DMS153 treated with DMSO at 0.1 percent for 48 hours (cell line): ENCODE results near the gene IQGAP3.
"Not testable (repeated sequence)": the region's sequence is repeated elsewhere in the genome, so short reads cannot be mapped to it uniquely, and the experiment has no call there.

Experiments
- DNase-seq: peaks from one replicate; lab custom pipeline; 2025; ENCODE audit not compliant: unreplicated experiment; lab: John Stamatoyannopoulos, UW

The IQGAP3 gene

DNA sequence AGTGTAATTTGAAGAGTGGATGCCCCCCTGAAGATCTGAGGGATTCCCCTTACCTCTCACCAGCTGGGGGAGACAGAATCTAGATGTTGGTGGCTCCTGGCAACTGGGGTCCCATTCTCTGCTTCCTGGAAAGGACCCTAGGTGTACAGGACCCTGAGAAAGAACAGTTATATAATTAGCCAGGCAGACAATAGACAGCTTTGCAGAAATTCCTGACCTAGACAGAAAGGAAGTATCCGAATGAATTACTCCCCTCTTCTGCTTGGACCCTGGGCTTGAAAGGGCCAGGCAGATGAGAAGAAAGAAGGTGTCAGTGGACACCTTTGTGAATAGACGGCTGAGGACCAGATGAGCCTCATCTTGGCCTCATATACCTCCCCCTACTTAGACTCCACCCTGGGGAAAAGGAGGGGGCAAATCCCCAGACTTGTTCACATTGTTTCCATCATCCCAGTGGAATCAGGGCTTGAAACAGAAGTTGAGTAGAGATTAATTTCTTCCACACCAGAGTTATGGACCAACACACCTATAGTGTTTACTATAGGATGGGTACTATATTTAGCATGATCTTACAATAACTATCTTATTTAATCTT lies 1.8 kb upstream of the IQGAP3 start:
- DNase-seq, result no peak

DNA sequence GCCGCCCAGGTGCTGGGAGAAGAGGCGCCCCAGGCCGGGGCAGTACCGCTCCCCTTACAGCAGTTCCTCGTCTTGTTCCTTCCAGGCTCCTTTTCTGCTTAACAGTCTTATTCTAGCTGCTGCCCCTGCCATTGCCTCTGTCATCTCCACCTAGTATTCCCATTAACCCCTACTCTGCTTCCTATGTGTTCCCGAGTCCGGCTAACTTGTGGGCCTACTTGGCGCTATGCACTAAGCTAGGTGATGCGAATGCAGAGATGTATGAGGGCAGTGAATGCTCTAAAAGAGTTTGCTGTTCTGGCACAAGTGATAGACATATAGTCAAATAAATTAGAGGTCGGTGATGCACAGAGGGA lies 276 bp upstream of the IQGAP3 start:
- no peak for DNase-seq

DNA sequence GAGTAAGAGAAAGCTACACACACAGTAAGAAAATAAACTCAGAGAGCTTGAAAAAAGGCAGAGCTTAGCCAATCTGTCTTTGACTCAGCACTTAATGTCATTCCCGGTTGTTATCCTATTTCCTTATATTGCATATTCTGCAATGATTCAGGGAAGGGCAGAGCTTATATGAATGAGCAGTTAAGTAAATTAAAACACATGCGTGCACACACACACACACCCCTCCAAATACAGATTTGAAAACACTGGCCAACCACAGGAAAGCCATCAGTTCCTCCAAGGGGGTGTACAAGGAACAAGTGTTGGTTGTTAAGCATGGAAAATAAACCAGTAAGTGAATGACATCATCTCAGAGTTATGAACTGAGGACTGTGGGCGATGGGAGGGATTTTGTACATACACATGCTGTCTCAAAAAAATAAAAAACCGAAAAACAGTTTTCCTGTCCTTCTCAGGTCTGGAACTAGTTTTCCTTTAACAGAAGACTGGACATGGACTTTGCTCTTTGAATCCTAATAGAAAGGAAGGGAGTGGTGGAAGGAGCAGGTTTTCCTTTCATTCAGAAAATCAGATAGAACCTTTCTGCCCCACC lies 1.0 kb downstream of the IQGAP3 start:
- DNase-seq, result no peak

DNA sequence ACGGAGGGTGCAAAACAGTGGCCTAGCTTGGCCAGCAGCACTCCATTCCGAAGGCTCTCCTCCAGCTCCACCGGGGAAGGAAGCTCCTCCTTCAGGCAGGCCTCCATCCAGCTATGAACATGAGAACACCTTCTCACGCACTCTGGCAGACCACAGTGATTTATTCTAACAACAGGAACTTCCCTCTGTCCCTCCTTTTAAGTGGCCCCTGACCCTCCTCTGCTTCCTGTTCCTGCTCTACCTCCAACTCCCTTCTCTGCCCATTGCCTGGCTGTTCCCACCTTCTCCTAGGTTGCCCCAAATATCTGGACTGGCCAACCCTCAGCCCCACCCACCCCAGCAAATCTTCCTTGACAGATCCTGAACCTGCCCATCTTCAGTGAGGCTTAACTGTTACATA lies 5.9 kb downstream of the IQGAP3 start:
- DNase-seq, result no peak

DNA sequence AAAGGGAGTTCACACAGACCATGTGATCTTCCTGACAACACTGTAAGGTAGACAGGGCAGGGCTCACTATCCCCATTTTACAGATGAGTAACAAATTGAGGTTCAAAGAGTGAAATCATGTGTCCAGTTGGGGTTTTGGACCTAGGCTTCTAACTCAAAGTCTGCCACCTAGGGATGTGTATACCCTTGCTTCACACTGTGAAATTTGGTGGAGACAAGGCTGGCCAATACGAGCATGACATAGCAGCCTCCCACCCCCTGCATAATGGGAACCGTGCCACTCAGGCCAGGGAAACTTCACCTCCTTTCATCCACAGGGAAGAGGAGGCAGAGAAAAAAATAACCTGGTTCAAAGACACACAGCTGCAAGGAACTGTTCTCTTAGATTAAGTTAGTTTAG lies 6.8 kb downstream of the IQGAP3 start:
- no peak for DNase-seq

DNA sequence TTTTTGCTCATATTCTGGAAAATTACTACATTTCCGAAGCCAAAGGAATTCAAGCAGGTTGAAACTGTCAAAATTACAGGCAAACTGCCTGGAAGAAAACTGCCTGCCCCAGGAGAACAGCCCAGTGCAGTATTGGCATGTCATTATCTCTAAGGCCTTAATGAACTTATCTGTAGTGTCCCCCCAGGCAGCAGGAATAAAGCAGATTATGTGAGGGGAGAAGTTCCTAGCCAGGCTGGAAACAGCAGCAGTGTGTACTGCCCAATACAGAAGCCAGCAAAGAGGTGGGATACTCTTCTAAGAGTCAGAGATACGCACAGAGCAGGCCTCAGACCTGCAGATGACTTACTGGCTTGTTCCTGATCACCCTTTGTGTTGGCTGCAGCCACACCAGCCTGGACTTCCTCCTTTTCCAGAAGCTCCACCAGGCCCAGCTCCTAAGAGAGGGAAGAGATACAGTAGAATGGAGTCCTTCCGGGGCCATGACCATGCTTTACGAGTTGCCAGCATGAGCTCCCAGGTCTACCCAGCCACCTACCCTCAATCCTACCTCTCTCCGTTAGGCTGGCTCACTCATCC lies 11.7 kb downstream of the IQGAP3 start:
- DNase-seq, result no peak

DNA sequence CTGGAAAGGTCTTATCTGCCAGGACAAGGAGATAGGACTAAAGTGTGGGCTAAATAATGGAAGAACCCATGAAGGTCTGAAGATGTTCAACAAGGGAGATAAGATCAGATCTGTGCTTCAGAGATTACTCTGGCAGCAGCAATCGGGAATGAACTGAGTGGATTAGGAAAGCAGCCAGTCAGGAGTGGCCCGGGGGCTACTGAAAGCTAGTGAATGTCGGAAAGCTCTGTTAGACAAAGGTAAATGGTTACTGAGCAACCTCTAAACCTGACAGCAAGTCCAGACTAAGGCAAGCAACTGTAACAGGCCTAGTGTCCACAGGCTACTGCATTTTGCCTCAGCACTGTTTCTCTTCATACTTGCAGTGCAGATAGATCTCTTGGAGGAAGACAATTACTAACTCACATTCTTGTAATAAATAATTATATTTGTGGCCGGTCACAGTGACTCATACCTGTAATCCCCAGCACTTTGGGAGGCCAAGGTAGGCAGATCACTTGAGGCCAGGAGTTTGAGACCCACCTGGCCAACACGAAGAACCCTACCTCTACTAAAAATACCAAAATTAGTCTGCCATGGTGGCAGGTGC lies 12.5 kb downstream of the IQGAP3 start:
- DNase-seq, result no peak

DNA sequence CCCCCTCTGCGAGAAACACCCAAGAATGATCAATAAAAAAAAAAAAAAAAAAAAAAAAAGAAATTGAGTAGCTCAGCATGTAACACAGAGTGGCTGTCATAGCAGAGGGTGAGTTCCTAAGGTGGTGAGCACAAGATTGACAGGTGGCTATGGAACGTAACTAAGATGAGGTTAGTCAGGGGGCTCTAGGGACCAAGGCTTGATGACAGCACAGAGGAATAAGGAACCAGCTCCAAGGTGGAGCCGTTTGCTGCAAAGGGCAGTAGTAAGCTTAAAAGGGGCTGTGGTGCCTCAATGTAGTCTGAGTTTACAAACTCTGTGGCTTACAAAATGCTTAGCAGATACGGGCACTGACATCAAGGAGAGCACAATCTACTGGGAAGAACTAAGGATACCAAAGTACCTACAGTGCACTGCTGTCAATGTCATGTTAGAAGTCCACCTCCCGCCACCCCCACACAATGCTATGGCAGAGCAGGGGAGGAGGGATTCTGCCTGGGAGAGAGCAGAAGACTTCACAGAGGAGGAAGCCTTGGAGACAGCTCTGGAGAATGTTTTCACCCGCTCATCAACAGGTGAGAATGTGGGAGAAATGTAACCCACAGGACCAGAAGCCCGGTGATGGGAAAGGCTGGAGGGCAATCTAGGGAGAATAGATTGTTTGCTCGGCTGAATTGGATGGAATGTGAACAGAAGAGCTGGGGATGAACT lies 13.1 kb downstream of the IQGAP3 start:
- no peak for DNase-seq

DNA sequence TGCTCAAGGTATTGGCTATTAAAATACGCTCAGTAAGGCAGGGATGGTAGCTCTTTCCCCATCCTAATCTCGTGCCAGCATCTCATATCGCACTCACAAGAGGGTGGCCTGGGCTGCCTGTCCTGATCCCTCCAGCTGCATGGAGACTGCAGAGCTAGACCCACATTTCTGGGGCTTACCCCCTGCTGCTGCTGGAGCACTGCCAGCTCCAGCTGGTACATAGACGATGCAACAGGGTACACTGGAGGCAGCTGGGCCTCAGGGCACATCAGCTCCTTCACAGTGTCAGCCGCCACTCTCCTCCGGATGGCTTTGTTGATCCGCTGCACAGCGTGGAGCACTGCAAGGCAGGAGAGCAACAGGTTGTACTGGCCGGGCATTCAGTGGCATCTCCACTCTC lies 16.0 kb downstream of the IQGAP3 start:
- DNase-seq, result no peak

DNA sequence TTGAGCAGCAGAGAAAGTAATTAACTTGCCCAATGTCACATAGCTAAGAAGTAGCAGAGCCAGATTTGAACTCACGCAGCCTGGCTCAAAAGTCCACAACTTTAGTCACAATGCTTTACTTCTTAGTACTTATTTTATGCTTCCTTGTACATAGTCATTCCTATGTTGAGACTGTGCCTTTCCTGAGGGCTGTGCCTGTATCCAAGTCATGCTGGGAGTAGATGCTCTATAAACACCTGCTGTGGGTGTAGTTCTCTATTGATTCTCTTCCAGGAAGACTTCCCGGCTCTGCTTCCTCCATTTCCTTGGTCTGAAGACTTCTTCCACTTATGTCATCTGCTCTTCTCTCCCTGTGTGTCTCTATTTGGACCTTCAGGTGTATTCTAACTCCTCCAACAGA lies 16.6 kb downstream of the IQGAP3 start:
- no peak for DNase-seq

DNA sequence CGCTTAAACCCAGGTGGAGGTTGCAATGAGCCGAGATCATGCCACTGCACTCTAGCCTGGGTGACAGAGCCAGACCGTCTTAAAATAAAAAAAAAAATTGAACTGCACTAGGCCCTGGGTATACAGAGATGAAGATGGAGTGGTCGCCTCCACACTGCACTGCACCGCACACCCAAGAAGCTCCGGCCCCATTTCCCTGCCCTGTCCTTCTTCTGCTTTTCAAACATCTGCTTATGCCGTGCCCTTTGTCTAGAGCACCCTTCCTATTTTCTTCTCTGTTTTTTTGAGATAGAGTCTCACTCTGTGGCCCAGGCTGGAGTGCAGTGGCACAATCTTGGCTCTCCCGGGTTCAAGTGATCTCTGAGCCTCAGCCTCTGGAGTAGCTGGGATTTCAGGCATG lies 17.4 kb downstream of the IQGAP3 start:
- DNase-seq, result no peak

DNA sequence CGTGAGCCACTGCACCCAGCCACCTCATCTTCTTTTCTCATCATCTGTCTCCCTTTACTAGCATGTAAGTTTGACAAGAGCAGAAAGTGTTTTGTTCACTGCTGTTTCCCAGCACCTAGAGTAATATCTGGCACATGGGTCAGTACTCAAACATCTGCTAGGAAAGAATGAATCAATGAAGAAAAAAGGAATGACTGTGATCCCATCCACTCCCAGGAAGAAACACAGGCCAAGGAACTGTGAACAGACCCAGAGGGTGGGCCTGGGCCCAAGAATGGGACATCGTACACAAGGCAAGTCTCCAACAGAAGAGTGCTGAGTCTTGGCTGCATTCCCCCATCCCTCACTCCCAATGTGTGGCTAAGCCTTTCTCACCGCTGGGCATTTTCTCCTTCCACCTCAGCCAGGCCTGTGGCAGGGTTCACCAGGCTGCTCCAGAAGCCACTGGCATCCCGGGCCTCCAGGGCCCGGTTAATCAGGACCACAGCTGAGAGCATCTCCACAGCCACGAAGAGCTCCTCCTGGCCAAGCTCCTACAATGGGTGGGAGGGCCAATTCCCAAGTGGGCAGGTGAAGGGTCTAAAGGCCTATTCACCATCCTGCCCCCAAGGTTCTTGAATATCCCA lies 18.4 kb downstream of the IQGAP3 start:
- DNase-seq, result no peak

DNA sequence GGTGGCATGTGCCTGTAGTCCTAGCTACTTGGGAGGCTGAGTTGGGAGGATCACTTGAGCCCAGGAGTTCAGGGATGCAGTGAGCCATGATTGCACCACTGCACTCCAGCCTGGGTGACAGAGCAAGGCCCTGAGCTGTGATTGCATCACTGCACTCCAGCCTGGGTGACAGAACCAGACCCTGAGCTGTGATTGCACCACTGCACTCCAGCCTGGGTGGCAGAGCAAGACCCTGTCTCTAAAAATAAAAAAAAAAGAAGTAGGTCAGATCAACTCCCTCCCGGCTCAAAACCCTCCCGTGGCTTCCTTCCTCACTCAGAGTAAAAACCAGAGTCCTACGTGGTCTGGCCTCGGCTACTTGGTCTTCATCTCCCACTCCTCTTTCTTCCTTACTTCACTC lies 19.4 kb downstream of the IQGAP3 start:
- DNase-seq, result not testable (repeated sequence)

DNA sequence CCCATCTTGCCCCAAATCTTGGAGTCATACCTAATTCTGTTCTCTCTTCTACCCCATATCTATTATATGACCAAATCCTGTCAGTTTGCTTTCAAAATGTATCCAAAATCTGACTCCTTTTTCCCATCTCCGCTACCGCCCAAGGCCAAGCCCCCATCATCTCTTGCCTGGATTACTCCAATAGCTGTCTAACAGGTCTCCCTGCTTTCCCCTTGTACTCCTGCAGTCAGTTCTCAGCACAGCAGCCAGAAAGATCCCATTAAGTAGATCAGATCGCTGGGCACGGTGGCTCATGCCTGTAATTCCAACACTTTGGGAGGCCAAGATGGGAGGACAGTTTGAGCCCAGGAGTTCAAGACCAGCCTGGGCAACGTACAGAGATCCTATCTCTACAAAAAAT lies 19.8 kb downstream of the IQGAP3 start:
- no peak for DNase-seq

DNA sequence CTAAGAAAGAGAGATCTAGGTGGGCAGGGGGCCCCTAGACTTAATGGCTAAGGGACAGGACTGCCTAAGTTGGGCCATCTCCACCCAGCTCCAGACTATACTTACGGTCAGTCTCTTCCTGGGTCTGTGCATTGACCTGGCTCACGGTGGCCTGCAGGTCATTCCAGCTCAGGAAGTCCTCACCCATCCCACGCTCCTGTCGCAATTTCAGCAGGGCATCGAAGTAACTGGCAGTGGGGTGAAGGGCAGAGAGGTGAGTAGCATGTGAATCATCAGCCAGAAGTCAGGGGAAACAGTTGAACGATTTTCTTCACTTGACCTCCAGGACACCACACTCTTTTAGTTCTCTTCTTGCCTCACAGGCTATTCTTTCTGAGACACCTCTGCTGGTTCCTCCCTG lies 20.5 kb downstream of the IQGAP3 start:
- DNase-seq, result no peak

DNA sequence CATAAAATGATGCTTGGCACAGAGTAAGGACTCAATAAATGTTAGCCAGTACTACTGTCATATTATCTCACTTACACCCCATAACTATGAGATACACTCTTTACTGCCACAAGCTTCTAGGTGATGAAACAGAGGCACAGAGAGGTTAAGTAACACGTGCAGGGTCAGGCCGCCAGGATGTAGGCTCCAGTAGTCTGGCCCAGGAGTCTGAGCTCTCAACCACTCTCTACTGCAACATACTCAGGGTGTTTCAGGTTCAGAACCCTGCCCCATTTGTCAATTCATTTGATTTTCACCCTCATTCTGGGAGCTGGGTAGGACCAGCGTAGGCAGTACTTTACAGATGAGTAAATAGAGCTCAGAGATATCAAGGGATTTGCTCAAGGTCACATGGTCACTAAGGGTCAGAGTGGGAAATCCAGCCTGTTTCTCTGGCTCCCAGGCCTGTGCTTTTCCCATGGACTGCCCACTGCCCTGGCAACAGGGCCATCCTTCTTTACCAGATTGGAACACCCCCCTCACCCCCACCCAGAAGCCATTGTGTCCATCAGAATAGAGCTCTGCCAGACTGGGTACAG lies 21.2 kb downstream of the IQGAP3 start:
- no peak for DNase-seq

DNA sequence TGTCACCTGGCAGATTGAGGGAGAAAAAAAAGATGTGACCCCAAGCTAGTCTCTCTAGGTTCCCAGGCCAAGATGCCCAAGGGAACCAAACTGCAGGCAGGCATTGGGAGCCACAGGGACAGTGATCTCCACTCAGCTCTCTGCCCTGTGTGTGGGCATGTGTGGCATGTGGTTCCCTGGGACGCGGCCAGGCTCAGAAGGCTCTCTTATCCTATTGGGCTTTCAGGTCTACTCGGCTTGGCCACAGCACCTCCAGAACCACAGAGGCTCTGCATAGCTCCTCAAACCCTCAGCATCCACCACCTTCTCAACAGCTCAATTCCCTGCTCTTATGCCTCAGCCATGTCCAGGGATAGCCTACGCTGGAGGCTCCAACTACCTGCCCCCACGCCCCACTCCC lies 22.0 kb downstream of the IQGAP3 start:
- no peak for DNase-seq

DNA sequence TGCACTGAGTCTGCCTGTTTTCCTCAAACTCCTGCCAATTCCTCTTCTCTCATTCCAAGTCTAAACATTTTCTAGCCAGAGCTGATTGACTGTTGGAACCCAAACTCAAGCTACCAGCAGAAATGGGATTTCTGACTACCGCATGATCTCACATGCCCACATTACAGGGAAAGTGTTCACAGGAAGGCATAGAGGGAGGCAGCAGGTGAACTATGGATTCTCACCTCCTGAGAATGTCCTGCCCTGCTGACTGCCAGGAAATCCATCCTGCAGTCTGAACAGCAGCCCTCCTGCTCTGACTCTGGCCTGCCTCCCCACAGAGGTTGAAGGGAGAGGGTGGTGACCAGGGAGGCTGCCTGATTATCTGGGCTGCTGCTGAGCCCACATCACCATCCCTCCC lies 22.5 kb downstream of the IQGAP3 start:
- DNase-seq, result no peak

DNA sequence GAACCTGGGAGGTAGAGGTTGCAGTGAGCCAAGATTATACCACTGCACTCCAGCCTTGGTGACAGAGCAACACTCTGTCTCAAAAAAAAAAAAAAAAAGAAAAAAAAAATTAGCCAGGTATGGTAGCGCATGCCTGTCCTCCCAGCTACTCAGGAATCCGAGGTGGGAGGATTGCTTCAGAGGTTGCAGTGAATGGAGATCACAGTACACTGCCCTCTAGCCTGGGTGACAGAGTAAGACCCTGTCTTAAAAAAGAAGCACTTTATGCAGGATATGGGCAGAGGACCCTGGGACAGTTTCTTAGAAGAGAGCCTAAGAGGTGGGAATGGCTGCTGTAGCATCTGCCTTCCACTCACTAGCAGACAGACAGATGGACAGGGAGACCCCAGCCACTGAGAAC lies 23.0 kb downstream of the IQGAP3 start:
- no peak for DNase-seq

DNA sequence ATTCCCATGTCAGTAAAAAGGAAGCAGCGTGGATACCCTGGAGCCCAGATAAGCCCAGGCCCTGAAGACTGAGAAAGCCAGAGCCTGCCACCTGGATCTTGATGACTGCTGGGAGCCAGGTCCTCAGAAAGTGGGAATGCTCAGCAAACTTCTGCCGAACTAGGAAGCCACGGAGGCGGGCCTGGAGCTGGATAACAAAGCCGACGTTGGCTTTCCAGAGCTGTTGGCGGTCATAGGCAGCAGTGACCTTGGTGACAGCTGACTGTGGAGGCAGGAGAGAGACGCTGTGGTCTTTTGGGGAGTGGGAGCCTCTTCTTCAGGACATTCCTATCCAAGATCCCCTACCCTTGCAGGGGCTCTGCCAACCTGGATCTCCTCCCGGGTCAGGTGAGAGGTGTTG lies 24.4 kb downstream of the IQGAP3 start:
- no peak for DNase-seq

DNA sequence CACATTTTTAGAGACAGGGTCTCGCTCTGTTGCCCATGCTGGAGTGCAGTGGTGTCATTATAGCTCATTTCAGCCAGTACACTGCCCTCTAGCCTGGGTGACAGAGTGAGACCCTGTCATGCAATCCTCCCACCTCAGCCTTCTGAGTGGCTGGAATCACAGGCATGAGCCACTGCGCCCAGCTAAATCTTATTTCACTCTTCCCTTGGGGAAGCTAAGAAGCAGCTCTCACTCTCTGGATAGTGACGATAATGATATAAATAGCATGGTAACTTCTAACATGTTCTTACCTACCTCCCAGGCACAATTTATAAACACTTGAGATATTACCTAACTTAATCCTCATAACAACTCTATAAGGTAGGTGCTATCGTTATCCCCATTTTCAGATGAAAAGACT lies 24.9 kb downstream of the IQGAP3 start:
- DNase-seq, result no peak
